HG03521 (cell line): Measurements from ENCODE around the gene ABCC3.

Source experiments
- ATAC-seq: cut with Tn5 transposase; IDR thresholded peaks from one replicate; pipeline ENCODE4 v1.9.1; 2021; ENCODE audit warnings: mild to moderate bottlenecking, moderate library complexity; ENCODE audit not compliant: unreplicated experiment

Gene ABCC3

GRCh38 chr17:50607522-50608175 is 27.0 kb upstream of the ABCC3 start:
- no peak for ATAC-seq

DNA sequence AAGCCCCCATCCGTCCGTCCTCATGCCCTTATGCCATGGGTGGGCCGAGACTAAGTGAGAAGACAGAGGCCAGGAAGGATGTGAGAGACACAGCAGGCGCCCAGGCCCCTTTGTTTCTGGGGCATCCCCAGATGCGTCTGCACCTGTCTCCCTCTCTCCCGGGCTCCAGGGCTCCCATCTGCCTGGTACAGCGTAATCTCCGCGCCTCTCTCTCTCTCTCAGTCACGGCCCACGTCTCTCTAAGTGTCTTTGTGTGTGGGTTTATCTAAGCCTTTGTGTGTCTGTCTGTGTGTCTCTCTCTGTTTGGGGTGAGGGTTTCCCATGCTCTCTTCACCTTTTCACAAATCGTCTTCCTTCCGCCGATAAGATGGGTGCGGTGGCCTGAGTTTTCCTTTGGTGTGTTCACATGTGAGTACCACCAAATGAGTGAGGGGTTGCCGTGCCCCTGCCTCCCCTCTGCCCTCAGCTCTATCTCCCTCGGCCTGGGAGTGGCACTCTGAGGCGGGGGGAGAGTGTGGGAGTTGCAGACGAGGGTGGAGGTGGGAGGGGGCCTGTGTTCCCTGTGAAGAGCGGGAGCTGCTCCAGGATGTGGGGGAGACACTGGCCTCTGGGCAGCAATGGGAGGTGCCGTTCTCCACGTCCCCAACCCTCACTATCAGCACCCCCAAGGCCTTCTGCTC is 25.8 kb upstream of the ABCC3 start:
- ATAC-seq = no peak

DNA sequence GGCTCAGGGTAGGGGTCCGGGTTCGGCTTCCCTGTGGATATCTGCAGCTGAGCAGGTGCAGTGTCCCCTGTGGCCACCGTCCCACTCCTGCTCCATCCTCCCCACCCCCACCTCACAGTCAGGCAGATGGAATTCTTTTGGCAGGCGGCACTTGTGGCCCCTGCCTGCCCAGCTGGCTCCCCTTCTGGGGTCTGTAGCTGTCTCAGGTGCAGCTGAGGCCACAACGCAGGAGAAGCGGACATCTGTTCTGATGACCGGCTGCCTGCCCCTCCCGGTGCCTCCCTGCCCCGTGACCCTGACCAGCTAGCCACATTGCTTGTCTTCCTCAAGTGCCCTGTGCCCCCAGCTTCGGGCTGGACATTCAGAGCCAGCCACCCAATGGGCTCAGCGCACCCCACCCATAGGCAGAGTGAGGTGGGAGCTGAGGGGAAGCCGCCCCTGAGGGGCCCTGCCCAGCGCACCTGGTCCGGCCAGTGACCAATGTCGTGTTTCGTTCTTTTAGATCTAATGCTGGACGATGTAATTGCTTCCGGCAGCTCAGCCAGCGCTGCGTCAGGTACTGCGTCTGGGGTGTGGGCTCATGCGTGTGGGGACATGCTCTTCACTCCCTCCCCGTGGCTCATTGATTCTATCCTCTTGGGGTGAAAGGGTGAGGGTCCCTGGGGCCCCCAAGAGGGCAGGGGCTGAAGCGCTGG is 25.2 kb upstream of the ABCC3 start:
- no peak for ATAC-seq

- no peak for ATAC-seq
Observed at GRCh38 chr17:50611634-50612033, 23.0 kb upstream of the ABCC3 start.

DNA sequence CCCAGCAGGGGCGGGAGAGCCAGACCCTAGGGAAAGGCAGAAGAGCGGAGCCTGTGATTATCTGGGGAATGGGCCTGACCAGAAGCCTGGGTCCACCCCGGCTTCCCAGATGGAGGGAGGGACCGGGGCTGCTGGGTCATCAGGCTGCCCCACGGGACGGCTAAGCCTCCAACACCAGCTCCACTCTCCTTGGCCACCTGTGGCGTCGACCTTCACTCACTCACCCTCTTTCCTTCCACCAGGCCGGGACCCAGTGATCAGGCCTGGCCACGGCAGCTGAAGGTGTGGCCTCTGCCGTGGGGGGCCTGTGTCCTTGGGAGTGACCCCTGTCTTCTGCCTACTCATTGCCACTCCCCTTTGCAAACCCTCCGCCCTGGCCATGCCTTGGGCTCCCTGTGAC is 22.4 kb upstream of the ABCC3 start:
- ATAC-seq = no peak

DNA sequence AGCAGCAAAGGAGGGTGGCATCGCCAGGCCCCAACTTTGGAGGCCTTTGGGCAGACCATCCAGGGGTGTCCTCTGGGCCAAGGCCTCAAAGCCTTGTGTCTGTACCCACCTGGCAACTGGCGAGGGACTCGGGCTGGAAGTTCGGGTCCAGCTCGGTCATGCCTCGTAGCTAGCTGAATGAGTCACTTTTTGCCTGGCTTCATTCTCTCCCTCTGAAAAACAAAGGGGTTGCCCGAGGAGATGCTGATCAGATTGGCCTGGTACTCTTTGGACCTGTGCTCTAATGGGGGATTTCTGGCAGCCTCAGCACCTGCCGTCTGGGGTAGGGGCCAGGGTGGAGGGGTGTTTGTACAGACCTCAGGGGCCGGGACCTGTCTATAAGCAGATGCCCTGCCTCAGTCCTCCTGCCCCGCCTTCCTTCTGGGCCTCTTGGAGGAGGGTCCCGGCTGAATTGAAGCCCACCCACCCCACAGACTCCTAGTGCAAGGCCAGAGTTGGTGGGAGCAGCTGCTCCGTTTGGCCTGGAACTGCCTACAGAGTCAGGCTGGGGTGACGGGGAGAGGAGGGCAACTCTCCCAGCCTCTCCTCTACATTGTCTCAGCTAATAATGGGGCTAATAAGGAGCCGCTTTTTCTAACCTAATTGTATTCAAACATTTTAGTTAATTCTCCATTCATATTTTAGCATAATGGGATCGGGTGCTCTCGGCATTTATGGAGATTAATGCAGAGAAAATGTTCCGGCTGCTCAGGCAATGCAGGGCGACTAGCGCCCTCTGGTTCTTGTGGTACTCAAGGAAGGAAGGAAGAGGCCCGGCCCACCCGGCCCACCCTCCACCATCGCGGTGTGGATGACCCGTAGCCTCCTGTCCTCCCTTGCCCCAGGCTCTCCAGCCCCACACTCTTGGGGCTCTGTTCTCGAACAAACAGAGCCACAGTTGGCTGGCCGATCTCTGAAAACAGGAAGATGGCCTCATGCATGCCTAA is 21.4 kb upstream of the ABCC3 start:
- no peak for ATAC-seq

DNA sequence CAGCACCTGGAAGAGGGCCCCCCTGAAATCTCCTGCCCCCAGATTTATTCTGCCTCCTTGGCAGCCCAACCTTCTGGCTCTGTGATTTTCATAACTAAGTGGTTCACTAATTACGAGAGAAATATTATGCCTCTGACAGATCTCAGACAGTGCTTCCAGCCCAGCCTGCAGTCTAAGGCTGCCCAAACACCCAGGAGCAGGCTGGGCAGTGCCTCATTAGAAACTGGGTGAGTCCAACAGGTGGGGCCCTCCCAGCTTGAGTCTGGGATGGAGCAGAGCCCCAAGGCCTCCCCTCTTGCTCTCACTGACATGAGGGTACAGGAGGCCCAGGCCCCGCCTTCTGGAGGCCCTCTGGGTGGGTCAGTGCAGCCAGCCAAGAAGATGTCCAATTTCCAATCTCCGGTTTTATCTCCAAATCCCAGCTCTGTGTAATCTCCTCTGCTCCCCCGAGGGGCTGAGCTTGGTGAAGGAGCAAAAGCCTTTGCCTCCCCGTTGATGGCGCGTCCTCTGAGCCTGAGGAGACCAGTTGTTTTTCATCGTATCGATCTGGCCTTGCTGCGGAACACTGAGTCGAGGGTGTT is 20.1 kb upstream of the ABCC3 start:
- no peak for ATAC-seq

DNA sequence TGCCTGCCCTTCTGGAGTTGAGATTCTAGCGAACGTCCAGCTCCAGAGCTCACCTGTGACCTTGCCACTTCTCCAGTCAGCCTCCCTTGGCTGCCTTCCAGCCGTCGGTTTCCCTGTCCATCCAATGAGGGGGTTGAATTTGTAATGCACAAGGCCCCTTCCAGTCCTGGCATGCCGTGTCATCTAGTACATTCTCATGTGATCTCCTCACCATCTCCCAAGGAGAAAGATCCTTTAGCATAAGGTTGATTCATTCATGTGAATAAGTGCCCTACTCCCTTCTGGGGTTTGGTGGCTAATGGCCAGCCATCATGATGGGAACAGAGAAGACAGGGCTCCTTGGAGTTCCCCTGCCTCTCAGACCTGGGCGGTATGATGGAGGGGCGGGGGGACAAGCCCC is 18.9 kb upstream of the ABCC3 start:
- no peak for ATAC-seq

DNA sequence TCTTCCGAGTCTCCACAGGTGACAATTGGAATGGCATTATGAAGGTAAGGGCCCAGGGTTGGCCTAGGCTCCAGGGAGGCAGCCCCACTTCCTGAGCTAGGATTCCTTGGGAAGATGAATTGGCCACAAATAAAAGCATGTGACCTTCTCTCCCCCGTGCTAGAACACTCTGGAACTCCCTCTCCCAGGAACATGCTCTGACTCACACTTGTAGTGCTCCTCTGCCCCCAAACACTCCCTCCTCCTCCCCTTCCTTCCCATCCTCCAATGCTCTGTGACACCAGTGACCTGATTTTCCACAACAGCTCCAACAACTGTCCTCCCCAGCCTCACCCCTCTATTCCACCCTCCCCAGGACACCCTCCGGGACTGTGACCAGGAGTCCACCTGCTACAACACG is 16.4 kb upstream of the ABCC3 start:
- ATAC-seq = no peak

GRCh38 chr17:50618941-50619340 is 15.7 kb upstream of the ABCC3 start:
- ATAC-seq = no peak

DNA sequence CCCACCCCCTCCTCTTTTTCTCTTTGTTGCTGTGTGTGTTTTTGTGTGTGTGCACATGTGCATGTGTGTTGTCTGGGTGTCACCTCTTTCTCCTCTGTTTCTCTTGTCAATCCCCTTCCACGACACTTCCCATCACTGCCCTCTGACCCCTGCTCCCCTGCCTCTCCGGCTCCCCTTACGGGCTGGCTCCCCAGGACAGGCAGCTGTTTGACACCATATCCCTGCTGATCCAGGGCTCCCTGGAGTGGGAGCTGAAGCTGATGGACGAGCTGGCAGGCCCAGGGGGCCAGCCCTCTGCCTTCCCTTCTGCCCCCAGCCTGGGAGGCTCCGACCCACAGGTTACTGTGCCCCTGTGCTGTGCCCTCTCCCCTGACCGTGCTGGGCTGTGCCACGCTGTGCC is 15.2 kb upstream of the ABCC3 start:
- no peak for ATAC-seq

GRCh38 chr17:50620237-50620636 is 14.4 kb upstream of the ABCC3 start:
- ATAC-seq = no peak

GRCh38 chr17:50620858-50621257 is 13.8 kb upstream of the ABCC3 start:
- ATAC-seq = no peak

- ATAC-seq = no peak
Observed at GRCh38 chr17:50621574-50622031, 13.1 kb upstream of the ABCC3 start.

- no peak for ATAC-seq
Observed at GRCh38 chr17:50624321-50624934, 10.3 kb upstream of the ABCC3 start.

GRCh38 chr17:50625032-50625871 is 9.4 kb upstream of the ABCC3 start:
- no peak for ATAC-seq

DNA sequence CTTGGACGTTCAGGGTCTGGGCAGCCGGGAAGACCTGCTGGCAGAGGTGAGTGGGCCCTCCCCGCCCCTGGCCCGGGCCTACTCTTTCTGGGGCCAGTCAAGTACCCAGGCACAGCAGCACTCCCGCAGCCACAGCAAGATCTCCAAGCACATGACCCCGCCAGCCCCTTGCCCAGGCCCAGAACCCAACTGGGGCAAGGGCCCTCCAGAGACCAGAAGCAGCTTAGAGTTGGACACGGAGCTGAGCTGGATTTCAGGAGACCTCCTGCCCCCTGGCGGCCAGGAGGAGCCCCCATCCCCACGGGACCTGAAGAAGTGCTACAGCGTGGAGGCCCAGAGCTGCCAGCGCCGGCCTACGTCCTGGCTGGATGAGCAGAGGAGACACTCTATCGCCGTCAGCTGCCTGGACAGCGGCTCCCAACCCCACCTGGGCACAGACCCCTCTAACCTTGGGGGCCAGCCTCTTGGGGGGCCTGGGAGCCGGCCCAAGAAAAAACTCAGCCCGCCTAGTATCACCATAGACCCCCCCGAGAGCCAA is 8.6 kb upstream of the ABCC3 start:
- no peak for ATAC-seq

GRCh38 chr17:50627036-50627781 is 7.5 kb upstream of the ABCC3 start:
- ATAC-seq = no peak
